ENCODE results near the gene SNTG2. TPM values are rescaled to one million over a fixed set of nuclear protein-coding genes. Genes with fewer than 3 reads are reported as not detected.

The SNTG2 gene
- total RNA-seq, 1 donor from 2014 or later = not detected

- TF ChIP-seq CTCF (conservative IDR thresholded peaks at IDR 0.05; ENCODE audit: low read depth, low read length) = no peak
These were observed 464.9 kb downstream of the SNTG2 start for GRCh38 chr2:1415501-1415900.

More at GRCh38 chr2:1415501-1415900, 464.9 kb downstream of the SNTG2 start:
- DNase-seq (ENCODE audit: low read depth) = no peak
- no peak overlapping the region for H3K4me3 ChIP-seq (ENCODE audit: low read depth, low read length)

Data from epithelial cell of proximal tubule (primary cell).